K562 (cell line): ENCODE data around the gene CD34. TPM values are rescaled to one million over a fixed set of nuclear protein-coding genes. Genes with fewer than 3 reads are reported as not detected.

Experiments used
- ATAC-seq: fragments of 200-7000 bp; cut with Tn5 transposase; 3 replicates; pipeline ENCODE4 v1.9.1; 2020; ENCODE audit warnings: moderate library complexity
- BruUV-seq: library from RNA; stranded (reverse); fragments of 400-500 nt; replicated peaks from 2 replicates; lab custom pipeline; 2021; lab: Mats Ljungman, UMichigan
- CTCF ChIA-PET: fragments of 300-600 bp; formaldehyde crosslinking; extraction: SDS; loops from one replicate; lab custom pipeline; 2021; ENCODE audit warnings: low intra/inter-chr PET ratio; lab: Yijun Ruan, JAX
- POLR2A ChIA-PET: fragments of 300-600, 350-650 bp; sonication (Branson Sonifier 250); formaldehyde crosslinking; extraction: SDS; loops from one replicate; lab custom pipeline; 2021; ENCODE audit warnings: antibody characterized with exemption, inconsistent platforms; lab: Yijun Ruan, JAX
- DNase-seq, 4 experiments: peaks; one replicate each; pipeline versions ENCODE4 v3.0.0 to v3.0.0-alpha.2; 2011 to 2018; ENCODE audit warnings: low spot score in 3 of 4, mixed read lengths in 3 of 4; ENCODE audit errors: extremely low read depth in 1 of 4
- FAIRE-seq: peaks from 2 replicates; lab custom pipeline; 2011; peaks lifted over from hg19 to GRCh38; lab: Jason Lieb, UNC
- H2AFZ ChIP-seq: 2 replicates; pipeline ENCODE4 v1.6.0; 2011; ENCODE audit warnings: low read depth, low read length, control low read depth, inconsistent platforms
- H3K27ac ChIP-seq: fragments of 200-600 bp; 3 replicates; pipeline ENCODE4 v1.8.0; 2011; ENCODE audit warnings: low read depth, mild to moderate bottlenecking, control low read depth, inconsistent platforms, low read length, moderate library complexity, mixed read lengths; ENCODE audit errors: extremely low read depth
- H3K27me3 ChIP-seq, 2 experiments: fragments of 300-600 bp in 1 of 2; 2 replicates in 1 of 2; 3 replicates in 1 of 2; pipeline versions ENCODE4 v1.6.0 to v1.8.0; 2011; ENCODE audit warnings: inconsistent platforms in 2 of 2, low read length in 2 of 2, mild to moderate bottlenecking in 1 of 2, mixed read lengths in 1 of 2, moderate library complexity in 1 of 2; ENCODE audit not compliant: control insufficient read depth in 2 of 2, insufficient read depth in 2 of 2
- H3K36me3 ChIP-seq: fragments of 300-600 bp; 3 replicates; pipeline ENCODE4 v1.8.0; 2011; ENCODE audit warnings: mild to moderate bottlenecking, low read length, inconsistent platforms; ENCODE audit not compliant: control insufficient read depth, insufficient read depth
- H3K4me1 ChIP-seq, 2 experiments: fragments of 200-600 bp in 1 of 2; replicated peaks in 1 of 2; 2 replicates in 1 of 2; 3 replicates in 1 of 2; pipeline versions ENCODE4 v1.5.1 to v1.8.0; 2011; ENCODE audit warnings: inconsistent platforms in 2 of 2, low read length in 2 of 2, mild to moderate bottlenecking in 1 of 2, mixed read lengths in 1 of 2, moderate library complexity in 1 of 2; ENCODE audit not compliant: control insufficient read depth in 2 of 2, insufficient read depth in 2 of 2
- H3K4me2 ChIP-seq: 2 replicates; pipeline ENCODE4 v1.6.1; 2011; ENCODE audit warnings: low read length, control low read depth, inconsistent platforms, mixed read lengths; ENCODE audit not compliant: insufficient read depth
- H3K4me3 ChIP-seq: fragments of 200-600 bp; sonication (generic), shearing (Covaris generic); 2 replicates; pipeline ENCODE4 v1.5.1; 2016; ENCODE audit warnings: control low read depth, inconsistent platforms
- H3K79me2 ChIP-seq: fragments of 200-600 bp; 3 replicates; pipeline ENCODE4 v1.8.0; 2011; ENCODE audit warnings: low read length, inconsistent platforms; ENCODE audit not compliant: control insufficient read depth, insufficient read depth
- H3K9ac ChIP-seq, 2 experiments: 2 replicates each; pipeline versions ENCODE4 v1.6.0 to v1.6.1; 2011; ENCODE audit warnings: low read depth in 2 of 2, low read length in 2 of 2, control low read depth in 1 of 2, inconsistent platforms in 1 of 2, mild to moderate bottlenecking in 1 of 2, mixed read lengths in 1 of 2; ENCODE audit not compliant: insufficient read depth in 1 of 2
- H3K9me1 ChIP-seq: one replicate; pipeline ENCODE4 v1.6.0; 2011; ENCODE audit warnings: inconsistent platforms, mild to moderate bottlenecking, low read length, moderate library complexity; ENCODE audit not compliant: control insufficient read depth, insufficient read depth
- H3K9me3 ChIP-seq: replicated peaks from 2 replicates; pipeline ENCODE4 v1.5.1; 2011; ENCODE audit warnings: low read depth, low read length, inconsistent platforms; ENCODE audit not compliant: control insufficient read depth, insufficient read depth
- H4K20me1 ChIP-seq: replicated peaks from 2 replicates; pipeline ENCODE4 v1.6.1; 2011; ENCODE audit warnings: low read length, inconsistent platforms, mixed read lengths; ENCODE audit not compliant: control insufficient read depth, insufficient read depth
- CBX8 ChIP-seq: fragments of 200-600 bp; sonication (generic); IDR thresholded peaks from 2 replicates; pipeline ENCODE4 v1.6.1; 2012; ENCODE audit warnings: borderline replicate concordance, mixed run types, low read depth, mild to moderate bottlenecking, moderate library complexity, mixed read lengths, low read length, control low read depth, inconsistent platforms; ENCODE audit not compliant: poor library complexity, severe bottlenecking; ENCODE audit errors: extremely low read depth
- IRF2 ChIP-seq: sonication (generic); formaldehyde crosslinking; IDR thresholded peaks from 2 replicates; pipeline ENCODE4 v1.8.1; 2022; ENCODE audit warnings: mild to moderate bottlenecking, missing genetic modification reagents
- JUND ChIP-seq, 2 experiments: IDR thresholded peaks; 2 replicates in 1 of 2; 3 replicates in 1 of 2; pipeline ENCODE4 v1.6.1; 2011; ENCODE audit warnings: borderline replicate concordance in 2 of 2, low read depth in 2 of 2, low read length in 2 of 2, improper control_type of control experiment in 1 of 2, missing biosample characterization in 1 of 2, missing genetic modification characterization in 1 of 2, missing genetic modification reagents in 1 of 2
- NR0B1 ChIP-seq: fragments of 450-650 bp; IDR thresholded peaks from one replicate; pipeline ENCODE4 v1.6.1; 2018; ENCODE audit warnings: mild to moderate bottlenecking, moderate library complexity; ENCODE audit not compliant: partially characterized antibody
- RNF2 ChIP-seq: sonication (generic); IDR thresholded peaks from 2 replicates; pipeline ENCODE4 v1.6.1; 2016
- SMAD1 ChIP-seq: fragments of 150-350 bp; IDR thresholded peaks from 2 replicates; pipeline ENCODE4 v1.6.1; 2014; ENCODE audit warnings: low read length, low read depth; ENCODE audit not compliant: partially characterized antibody
- ZNF133 ChIP-seq: fragments of 250-450 bp; sonication (Bioruptor Pico); IDR thresholded peaks from 2 replicates; pipeline ENCODE4 v1.4.0; 2020; ENCODE audit warnings: mild to moderate bottlenecking
- ZNF407 ChIP-seq: fragments of 450-650 bp; IDR thresholded peaks from 2 replicates; pipeline ENCODE4 v1.6.1; 2016; ENCODE audit warnings: low read depth
- ZNF551 ChIP-seq: fragments of 250-450 bp; sonication (Bioruptor Pico); IDR thresholded peaks from 2 replicates; pipeline ENCODE4 v1.5.0; 2021; ENCODE audit warnings: mild to moderate bottlenecking, moderate library complexity
- WGBS: fragments of 100-300 bp; shearing (Covaris generic); methylation state at CpG from one replicate; pipeline ENCODE4 v1.1.6; 2016; ENCODE audit warnings: low coverage, mixed read lengths; ENCODE audit not compliant: insufficient coverage; ENCODE audit errors: missing lambda C conversion rate; 5-methylcytosine and 5-hydroxymethylcytosine counted together
- in situ Hi-C: fragments of 300-500 bp; cut with MboI; formaldehyde crosslinking; loops from 4 replicates; pipeline ENCODE4 v1.15.0; 2018; ENCODE audit warnings: inconsistent platforms, mixed read lengths
- intact Hi-C: fragments of 100-400 bp; cut with micrococcal nuclease; formaldehyde crosslinking; loops from 2 replicates; pipeline ENCODE4 v1.14.2; 2022
- polyA plus RNA-seq, 8 experiments: library from polyadenylated mRNA; depleted of rRNA in 4 of 8; stranded (reverse) in 5 of 8; unstranded in 3 of 8; fragments of >200 nt; fragmentation: Nextera tagmentation in 2 of 8; fragmentation: Illumina TruSeq in 1 of 8; extraction: Ambion mirVana in 2 of 8; extraction: Trizol in 1 of 8; gene quantifications; 2 replicates each; pipeline versions ENCODE4 v1.2.1 to v1.2.3, GENCODE V29; 2011 to 2014; ENCODE audit warnings: inconsistent platforms in 1 of 8, missing spikeins in 1 of 8
- total RNA-seq, 7 experiments: library from RNA; depleted of rRNA in 6 of 7; stranded (reverse); fragments of >200 nt in 6 of 7; fragmentation: Illumina TruSeq in 2 of 7; extraction: Trizol in 2 of 7; gene quantifications; 2 replicates each; pipeline versions ENCODE4 v1.2.1 to v1.2.3, GENCODE V29; 2011 to 2021; ENCODE audit warnings: low replicate concordance in 1 of 7

The CD34 gene
- total and polyA plus RNA-seq, 9 of the 15 experiments (the other 6 are each of a cell fraction or from before 2014, with no cell fraction given): not detected

DNA sequence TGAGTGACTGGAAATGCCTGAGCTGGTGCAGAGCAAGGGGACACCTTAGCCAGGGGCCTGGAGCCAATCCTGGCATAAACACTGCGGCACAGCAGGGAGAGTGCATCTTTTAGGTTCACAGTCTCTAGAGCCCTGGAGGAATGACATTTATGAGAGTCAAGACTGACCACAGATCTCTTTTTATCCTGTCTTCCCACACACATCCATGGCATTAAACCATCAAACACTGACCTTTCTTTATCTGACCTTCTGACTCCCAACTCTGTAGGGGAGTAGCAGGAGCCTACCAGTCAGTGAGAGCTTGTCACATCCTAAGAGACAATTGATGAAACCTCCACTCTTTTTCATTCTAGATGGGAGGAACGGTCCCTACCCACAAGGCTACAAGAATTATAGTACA is 7.9 kb downstream of the CD34 start (continued):
- no peak for TF ChIP-seq ZNF407

- H3K9me1 ChIP-seq: no peaks in the 10 kb centered on the region
- H2AFZ ChIP-seq: no peak overlapping the region
- ATAC-seq (peak; percentile 47), FAIRE-seq (no peak), DNase-seq (no peak)
- no peak overlapping the region for H3K4me3 ChIP-seq
- CTCF ChIA-PET: no interaction called here
- WGBS: 18% methylated on average over 5 of the region's 5 CpGs
- POLR2A ChIA-PET: interaction anchor here (0.7 to 1.2 kb wide), 4 partner anchors 14 to 206 kb away, joined by 3 to 4 read pairs (median 4); no protein-coding TSS in a partner anchor
- no peaks in the 10 kb centered on the region for H3K27me3 ChIP-seq
- H3K27ac ChIP-seq: no peak overlapping the region
- peaks cover 10 to 29% of the 10 kb centered on the region in 2 experiments; a peak in 4 of 5 replicates for H3K4me1 ChIP-seq
- intact Hi-C loops (loop anchor here (10.0 kb wide), 1 partner anchor 332 kb away; no protein-coding TSS in a partner anchor), in situ Hi-C loops (no loop called here)
- no peaks in the 10 kb centered on the region for H3K9me3 ChIP-seq
- no TSS peak for BruUV-seq
- no peaks in the 10 kb centered on the region for H3K36me3 ChIP-seq
- no peaks in the 10 kb centered on the region for H3K79me2 ChIP-seq
- H4K20me1 ChIP-seq: no peaks in the 10 kb centered on the region
- peak overlapping the region in 1 of 2 experiments; percentile 39; a peak in 1 of 4 replicates for H3K9ac ChIP-seq
- no peak overlapping the region; the same call in 1 of the 2 replicates for H3K4me2 ChIP-seq
- TF ChIP-seq CBX8: no peak
- TF ChIP-seq SMAD1: peak; percentile 15
- no peak for TF ChIP-seq ZNF133
- TF ChIP-seq IRF2 (CRISPR knock-in tag): no peak
- peak; percentile 70; the same call in 1 of the 2 replicates for TF ChIP-seq JUND (IDR thresholded peaks at IDR 0.05; ENCODE audit: borderline replicate concordance, low read depth, low read length)
- peak; percentile 30; the same call in 1 of the 3 replicates for TF ChIP-seq JUND (tag; IDR thresholded peaks at IDR 0.05; ENCODE audit: borderline replicate concordance, low read depth, low read length)
- TF ChIP-seq NR0B1: no peak
- no peak for TF ChIP-seq RNF2
- no peak for TF ChIP-seq ZNF551 (CRISPR knock-in tag)
Measured at GRCh38 chr1:207902566-207902965, 8.4 kb downstream of the CD34 start.
